Measurements from ENCODE around the gene GOLGA7B.

GOLGA7B gene

DNA sequence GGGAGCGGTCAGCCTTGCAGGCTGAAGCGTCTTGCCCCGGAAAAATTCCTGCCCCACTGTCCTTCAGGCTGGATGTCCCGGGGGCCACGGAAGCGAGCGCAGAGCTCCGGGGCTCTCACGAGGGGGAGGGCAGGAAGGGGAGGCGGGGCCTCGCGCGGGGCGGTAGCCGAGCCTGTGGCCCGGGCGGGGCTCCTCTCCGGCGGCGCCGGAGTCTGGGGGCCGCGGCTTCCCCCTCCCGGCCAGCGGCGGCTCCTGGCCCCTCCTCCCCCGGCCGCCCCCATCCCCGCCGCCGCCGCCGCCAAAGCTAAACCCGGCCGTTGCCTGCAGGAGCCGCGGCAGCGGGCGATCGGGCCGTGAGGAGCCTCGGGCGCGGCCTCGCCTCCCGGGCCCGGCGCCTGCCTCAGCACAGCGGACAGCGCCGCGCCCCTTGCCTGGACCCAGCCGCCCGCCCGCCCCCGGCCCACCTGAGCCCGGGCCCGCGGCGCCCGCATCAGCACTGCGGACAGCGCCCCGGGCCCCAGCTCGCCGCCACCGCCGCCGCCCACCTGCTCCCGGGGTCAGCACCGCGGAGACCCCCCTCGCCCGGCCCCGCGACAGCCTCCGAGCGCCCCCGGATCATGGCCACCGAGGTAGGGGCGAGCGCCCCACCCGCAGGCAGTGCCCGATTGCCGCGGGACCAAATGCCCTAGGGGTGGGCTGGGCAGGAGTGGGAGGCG, at the start of gene GOLGA7B:
Gene GOLGA7B (plus strand): TSS at position 157 of the 716 bp plus-strand sequence. CDS start 461 bp downstream, at position 618.
- DNase-seq: no peak

GRCh38 chr10:97800474-97800873, 49.2 kb upstream of the GOLGA7B start:
- no peak for DNase-seq

GRCh38 chr10:97801422-97801821, 48.2 kb upstream of the GOLGA7B start:
- no peak for DNase-seq

- no peak for DNase-seq
Measured at GRCh38 chr10:97805096-97805884, 44.4 kb upstream of the GOLGA7B start.

DNA sequence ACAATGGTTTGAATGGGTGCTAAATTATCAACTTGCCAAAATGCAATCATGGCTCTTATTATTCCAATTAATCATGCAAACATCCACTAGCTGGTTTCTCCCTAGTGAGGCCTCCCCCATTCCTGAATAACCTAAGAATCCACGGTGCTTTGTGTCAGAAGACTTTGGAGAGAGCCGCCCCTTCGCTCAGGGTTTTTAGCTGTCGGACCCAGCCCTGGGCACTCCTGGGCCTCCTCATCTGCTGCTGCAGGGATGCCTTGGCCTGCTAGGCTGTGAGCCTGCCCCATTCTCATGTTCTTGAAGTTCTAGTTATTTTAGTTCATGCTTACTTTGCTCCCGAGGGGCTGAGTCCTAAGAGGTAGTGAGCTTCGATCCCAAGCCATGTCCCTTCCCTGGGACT, 43.7 kb upstream of the GOLGA7B start:
- no peak for DNase-seq

DNA sequence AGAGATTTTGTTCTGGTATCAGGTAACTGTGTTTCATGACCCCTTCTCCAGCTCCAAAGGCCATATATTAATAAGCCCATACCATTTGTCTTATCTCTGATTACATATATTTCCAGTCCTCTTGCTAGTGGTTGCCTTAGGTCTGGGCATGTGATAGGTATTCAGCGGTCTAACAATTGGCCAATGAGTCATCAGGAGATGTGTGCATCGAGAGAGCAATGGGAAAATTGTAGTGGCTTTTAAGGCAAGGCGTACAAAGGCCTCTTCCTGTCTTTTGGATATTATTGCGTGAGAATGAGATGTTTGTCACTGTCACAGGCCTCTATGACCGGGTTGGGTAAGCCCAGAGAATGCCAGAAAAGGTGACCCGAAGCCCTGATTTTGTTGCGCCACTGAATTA, 39.2 kb upstream of the GOLGA7B start:
- no peak for DNase-seq

DNA sequence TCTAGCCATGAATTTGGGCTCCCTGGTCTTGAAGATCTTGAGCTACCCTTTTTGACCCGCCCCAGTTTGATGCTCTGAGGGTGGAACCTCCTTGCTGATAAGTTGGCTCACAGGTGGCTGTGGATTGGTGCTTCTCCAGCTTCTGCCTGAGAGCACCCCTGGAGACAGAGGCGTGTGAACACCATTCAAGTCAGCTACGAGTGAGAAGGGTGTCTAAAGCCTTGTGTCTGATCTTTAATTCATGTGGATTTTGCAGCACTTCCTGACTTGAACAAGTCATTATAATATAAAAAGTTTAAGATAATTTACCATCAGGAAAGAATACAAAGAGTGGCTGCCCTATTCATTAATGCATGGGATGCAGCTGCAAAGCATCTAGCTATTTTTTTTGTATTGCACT, 37.7 kb upstream of the GOLGA7B start:
- no peak for DNase-seq

DNA sequence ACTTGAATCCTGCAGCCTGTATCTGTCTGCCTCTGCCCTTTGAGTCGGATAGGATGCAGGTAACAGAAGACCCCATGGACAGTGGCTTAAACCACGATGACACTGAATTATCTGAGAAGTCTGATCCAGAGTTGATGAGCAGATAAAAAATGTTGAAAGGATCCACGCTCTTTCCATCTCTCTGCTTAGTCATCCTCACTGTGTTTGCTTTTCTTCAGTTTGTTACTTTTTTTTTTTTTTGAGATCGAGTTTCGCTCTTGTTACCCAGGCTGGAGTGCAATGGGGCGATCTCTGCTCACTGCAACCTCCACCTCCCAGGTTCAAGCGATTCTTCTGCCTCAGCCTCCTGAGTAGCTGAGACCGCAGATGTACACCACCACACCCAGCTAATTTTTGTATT, 36.9 kb upstream of the GOLGA7B start:
- DNase-seq: no peak

- no peak for DNase-seq
Measured at GRCh38 chr10:97813311-97813710, 36.3 kb upstream of the GOLGA7B start.

DNA sequence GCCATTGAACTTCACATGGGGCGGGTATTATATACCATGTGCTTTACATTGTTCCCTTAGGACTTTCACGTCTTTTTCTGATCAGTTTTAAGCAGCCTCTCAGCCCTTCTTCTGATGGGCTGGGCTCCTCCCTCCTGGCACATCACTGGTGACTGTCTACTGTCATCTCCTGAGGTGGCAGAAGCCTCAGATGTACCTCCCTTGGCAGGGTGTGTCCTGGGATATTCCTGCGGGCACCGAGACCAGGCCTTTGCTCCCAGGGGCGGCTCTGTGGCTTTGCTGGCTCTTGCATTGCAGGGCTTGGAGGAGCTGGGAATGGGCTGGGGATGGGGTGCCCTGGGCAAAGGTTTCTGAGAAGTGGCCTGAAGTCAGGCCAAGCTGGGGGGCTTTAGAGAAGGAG, 34.6 kb upstream of the GOLGA7B start:
- DNase-seq: no peak

DNA sequence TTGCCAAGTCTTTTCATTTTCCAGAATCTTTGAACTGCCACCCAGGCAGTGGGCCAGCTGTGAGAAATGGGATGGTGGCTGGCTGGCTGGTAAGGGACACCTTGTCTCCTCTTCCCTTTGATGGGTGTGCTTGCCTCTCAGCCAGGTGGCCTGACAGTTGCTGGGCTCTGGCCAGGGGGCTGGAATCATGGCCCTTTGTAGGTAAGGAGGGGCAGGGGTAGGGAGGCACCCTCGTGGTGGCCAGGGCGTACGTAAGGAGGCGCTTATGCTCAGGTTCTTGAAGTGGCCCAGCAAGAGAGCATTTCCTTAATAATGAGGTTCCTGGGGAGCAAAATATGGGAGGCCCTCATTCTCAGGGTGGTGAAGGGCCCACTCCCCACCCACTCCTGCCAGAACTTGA, 33.0 kb upstream of the GOLGA7B start:
- no peak for DNase-seq

DNA sequence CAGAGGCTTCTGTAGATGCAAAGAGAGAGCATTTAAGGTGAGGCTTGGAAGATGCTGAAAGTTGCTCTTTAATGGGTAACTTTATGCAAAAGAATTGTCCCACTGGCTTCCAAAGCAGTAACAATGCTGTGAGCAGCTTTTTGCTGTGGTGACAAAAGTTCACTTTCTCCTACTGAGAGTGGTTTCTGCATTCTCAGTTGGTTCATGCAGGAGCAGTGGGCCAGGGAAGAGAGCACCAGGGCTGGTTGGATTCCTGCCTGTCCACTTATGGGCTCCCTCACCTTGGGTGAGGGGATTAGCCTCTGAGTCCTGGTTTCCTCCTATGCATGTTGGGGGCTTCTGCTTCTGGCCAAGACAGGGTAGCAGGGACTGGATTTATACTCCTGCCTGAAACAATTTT, 31.1 kb upstream of the GOLGA7B start:
- no peak for DNase-seq

DNA sequence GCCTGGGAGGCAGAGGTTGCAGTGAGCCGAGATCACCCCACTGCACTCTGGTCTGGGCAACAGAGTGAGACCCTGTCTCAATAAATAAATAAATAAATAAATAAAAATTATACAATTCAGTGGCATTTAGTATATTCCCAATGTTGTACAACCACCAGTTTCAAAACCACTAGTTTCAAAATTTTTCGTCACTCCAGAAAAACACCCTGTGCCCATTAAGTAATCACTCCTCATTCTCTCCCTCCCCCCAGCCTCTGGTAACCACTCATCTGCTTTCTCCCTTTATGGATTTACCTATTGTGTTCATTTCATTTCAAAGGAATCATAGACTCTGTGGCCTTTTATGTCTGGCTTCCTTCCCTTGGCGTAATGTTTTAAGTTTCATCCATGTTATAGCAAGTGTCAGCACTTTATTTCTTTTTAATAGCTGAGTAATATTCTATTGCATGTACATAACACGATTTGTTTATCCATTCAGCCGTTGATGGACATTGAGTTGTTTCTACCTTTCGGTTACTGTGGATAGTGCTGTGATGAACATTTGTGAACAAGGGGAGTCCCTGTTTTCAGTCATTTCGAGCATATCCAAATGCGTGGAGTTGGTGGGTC, 29.4 kb upstream of the GOLGA7B start:
- DNase-seq: no peak

- no peak for DNase-seq
Measured at GRCh38 chr10:97821308-97822038, 28.2 kb upstream of the GOLGA7B start.

GRCh38 chr10:97822261-97822687, 27.4 kb upstream of the GOLGA7B start:
- no peak for DNase-seq

DNA sequence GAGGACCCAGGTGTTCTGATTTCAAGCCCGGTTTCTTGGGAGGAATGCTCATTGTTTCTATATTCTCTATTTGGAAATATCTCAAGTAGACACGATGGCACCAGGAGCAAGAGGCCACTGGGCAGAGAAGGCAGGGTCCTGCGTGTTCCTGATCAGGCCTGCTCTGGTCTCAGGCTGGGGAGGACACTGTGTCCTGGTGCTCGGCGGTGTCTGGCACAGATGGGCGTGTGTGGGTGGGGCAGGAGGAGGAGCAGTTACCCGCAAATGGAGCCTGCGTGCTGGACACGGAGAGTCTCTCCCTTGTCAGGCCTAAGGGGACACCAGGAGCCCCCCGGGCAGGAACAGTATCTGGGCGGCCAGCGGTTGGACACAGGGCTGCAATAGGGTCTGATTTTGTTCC, 25.9 kb upstream of the GOLGA7B start:
- DNase-seq: no peak

- no peak for DNase-seq
Measured at GRCh38 chr10:97825020-97825760, 24.5 kb upstream of the GOLGA7B start.

DNA sequence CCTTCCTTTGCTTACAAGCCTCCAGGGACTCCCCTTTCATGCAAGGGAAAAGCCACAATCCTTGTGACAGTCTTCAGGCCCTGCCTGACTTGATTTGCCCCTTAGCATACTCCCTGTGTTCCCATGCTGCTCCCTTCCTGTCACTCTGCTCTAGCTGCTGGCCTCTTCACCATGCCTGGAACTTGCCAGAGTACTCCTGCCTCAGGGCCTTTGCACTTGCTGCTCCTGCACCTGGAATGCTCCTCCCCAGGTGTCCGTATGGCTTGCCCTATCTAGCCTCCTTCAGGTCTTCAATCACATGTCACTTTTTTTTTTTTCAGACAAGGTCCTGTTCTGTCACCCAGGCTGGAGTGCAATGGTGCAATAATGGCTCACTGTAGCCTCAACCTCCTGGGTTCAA, 22.8 kb upstream of the GOLGA7B start:
- no peak for DNase-seq

DNA sequence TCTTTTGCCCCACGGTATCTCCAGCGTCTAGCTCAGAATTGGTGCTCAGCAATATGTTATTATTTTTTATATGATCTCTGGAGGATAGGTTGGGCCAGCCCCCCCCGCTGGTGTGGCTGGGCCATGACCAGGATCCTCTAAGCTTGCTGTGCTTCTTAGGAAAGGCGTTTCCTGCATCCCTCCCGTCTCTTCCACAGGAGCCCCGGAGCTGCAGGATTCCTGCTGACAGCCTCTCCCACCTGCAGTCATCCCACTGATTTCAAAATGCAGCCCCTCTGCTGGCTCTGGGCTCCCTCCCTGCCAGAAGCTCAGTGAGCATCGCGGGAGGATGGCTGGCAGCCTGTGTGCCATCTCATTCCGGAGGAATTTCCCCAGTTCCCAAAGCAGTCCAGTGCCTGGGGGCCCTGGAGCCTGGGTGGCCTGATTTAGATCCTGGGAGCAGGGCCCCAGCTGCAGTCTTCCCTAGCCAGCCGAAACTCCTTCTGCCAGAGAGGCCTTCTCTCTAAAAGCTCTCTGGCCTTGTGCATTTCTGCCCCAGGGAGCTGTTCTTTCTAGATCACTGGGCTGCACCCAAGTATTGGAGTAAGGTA, 21.8 kb upstream of the GOLGA7B start:
- DNase-seq: no peak

DNA sequence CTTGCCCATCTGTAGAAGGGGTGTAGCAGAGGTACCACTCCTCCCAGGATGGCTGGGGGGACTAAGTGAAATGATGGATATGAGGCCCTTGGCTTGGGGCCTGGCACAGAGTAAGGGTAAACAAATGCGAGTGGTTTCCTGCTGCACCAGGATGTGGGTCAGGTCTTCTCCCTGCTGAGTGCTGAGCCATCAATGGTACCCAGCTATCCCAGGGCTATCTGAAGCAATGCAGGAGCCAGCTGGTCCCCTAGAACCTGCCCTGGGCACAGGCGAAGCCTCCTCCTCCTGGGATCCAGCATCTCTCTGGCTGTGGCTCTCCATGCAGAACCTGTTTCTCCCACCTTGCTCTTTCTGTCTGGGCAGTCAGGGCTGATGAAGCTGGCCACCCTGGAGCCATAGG, 20.9 kb upstream of the GOLGA7B start:
- no peak for DNase-seq

- no peak for DNase-seq
Measured at GRCh38 chr10:97830064-97830463, 19.6 kb upstream of the GOLGA7B start.

DNA sequence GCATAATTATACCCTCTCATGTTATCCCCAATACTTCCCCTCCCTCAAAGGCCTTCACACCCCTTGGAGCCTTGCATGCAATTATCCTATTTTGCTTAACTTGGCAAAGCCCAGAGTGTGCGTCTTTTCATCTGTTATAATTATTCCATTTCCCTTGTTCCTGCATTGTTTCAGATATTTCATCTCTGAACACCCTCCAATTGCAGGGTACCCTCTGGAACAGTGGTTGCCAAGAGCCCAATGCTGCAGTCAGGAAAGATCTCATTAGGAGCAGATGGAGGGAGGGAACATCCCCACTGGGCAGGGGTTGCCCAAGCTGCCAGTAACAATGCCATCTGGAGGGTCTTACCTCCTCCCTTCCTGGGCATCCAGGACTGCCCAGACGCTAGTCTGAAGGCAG, 18.4 kb upstream of the GOLGA7B start:
- DNase-seq: peak; percentile 76
